ENCODE measurements around the gene NPR3. TPM values are rescaled to one million over a fixed set of nuclear protein-coding genes. Genes with fewer than 3 reads are reported as not detected.

Gene NPR3
- total and polyA plus RNA-seq, 3 donors from 2014 or later: 2.8 to 3.9 (median 3.2) TPM

GRCh38 chr5:32677023-32677422, 34.1 kb upstream of the NPR3 start:
- intact Hi-C loops (cut with DNase I; ENCODE audit: low total_unique reads): no loop called here
- no peaks in the 10 kb centered on the region for H3K36me3 ChIP-seq (ENCODE audit: low read depth, missing control alignments)

GRCh38 chr5:32678472-32678871, 32.6 kb upstream of the NPR3 start:
- WGBS, 2 donors: 88 to 89% methylated on average over 8 to 9 of the region's 11 CpGs
- Histone ChIP-seq H3K4me3 (no peak overlapping the region), H3K27me3 (no peaks in the 10 kb centered on the region), H3K36me3 (ENCODE audit: low read depth, missing control alignments) (no peaks in the 10 kb centered on the region), H3K4me1 (no peaks in the 10 kb centered on the region), H3K27ac (no peak overlapping the region), H3K9me3 (no peaks in the 10 kb centered on the region)
- intact Hi-C loops (cut with DNase I; ENCODE audit: low total_unique reads): no loop called here
- TF ChIP-seq CTCF (IDR thresholded peaks at IDR 0.05): no peak
- no peak for TF ChIP-seq POLR2A (IDR thresholded peaks at IDR 0.05)
- no peak for DNase-seq

More at GRCh38 chr5:32677023-32677422, 34.1 kb upstream of the NPR3 start:
- Histone ChIP-seq H3K27me3 (no peaks in the 10 kb centered on the region), H3K4me3 (no peak overlapping the region), H3K27ac (no peak overlapping the region), H3K9me3 (no peaks in the 10 kb centered on the region), H3K4me1 (no peaks in the 10 kb centered on the region)
- no peak for DNase-seq
- WGBS, 2 donors: 84 to 88% methylated on average over 7 of the region's 7 CpGs
- TF ChIP-seq POLR2A (IDR thresholded peaks at IDR 0.05) (no peak), CTCF (IDR thresholded peaks at IDR 0.05) (no peak)

GRCh38 chr5:32679218-32679617, 31.9 kb upstream of the NPR3 start:
- Histone ChIP-seq H3K4me1 (no peaks in the 10 kb centered on the region), H3K27me3 (no peaks in the 10 kb centered on the region), H3K27ac (no peak overlapping the region), H3K9me3 (no peaks in the 10 kb centered on the region), H3K36me3 (ENCODE audit: low read depth, missing control alignments) (no peaks in the 10 kb centered on the region), H3K4me3 (no peak overlapping the region)
- DNase-seq: no peak
- intact Hi-C loops (cut with DNase I; ENCODE audit: low total_unique reads): no loop called here
- TF ChIP-seq POLR2A (IDR thresholded peaks at IDR 0.05) (no peak), CTCF (IDR thresholded peaks at IDR 0.05) (no peak)
- WGBS, 2 donors: 85 to 91% methylated on average over 1 of the region's 1 CpG

GRCh38 chr5:32680183-32680582, 30.9 kb upstream of the NPR3 start:
- WGBS, 2 donors: 66 to 68% methylated on average over 2 of the region's 2 CpGs
- TF ChIP-seq POLR2A (IDR thresholded peaks at IDR 0.05) (no peak), CTCF (IDR thresholded peaks at IDR 0.05) (no peak)
- DNase-seq: no peak
- H3K4me1 ChIP-seq: no peaks in the 10 kb centered on the region
- intact Hi-C loops (cut with DNase I; ENCODE audit: low total_unique reads): no loop called here
- H3K4me3 ChIP-seq: no peak overlapping the region
- no peaks in the 10 kb centered on the region for H3K9me3 ChIP-seq
- no peaks in the 10 kb centered on the region for H3K36me3 ChIP-seq (ENCODE audit: low read depth, missing control alignments)
- H3K27me3 ChIP-seq: no peaks in the 10 kb centered on the region
- H3K27ac ChIP-seq: no peak overlapping the region

GRCh38 chr5:32683125-32683524, 28.0 kb upstream of the NPR3 start:
- intact Hi-C loops (cut with DNase I; ENCODE audit: low total_unique reads): no loop called here
- Histone ChIP-seq H3K27ac (no peak overlapping the region), H3K9me3 (no peaks in the 10 kb centered on the region), H3K4me1 (no peaks in the 10 kb centered on the region), H3K4me3 (no peak overlapping the region), H3K36me3 (ENCODE audit: low read depth, missing control alignments) (no peaks in the 10 kb centered on the region), H3K27me3 (no peaks in the 10 kb centered on the region)
- no peak for DNase-seq
- TF ChIP-seq CTCF (IDR thresholded peaks at IDR 0.05): no peak
- TF ChIP-seq POLR2A (IDR thresholded peaks at IDR 0.05): no peak
- WGBS, 2 donors: 22 to 40% methylated on average over 2 of the region's 2 CpGs
